K562 (cell line): ENCODE results near the gene ZNF48. TPM values are rescaled to one million over a fixed set of nuclear protein-coding genes. Genes with fewer than 3 reads are reported as not detected.

Experiments
- BRF2 ChIP-seq: IDR thresholded peaks from 3 replicates; pipeline ENCODE4 v1.6.1; 2011; ENCODE audit warnings: borderline replicate concordance, mild to moderate bottlenecking; ENCODE audit not compliant: insufficient read length, insufficient read depth
- CAMTA2 ChIP-seq: fragments of 250-450 bp; sonication (Bioruptor Pico); conservative IDR thresholded peaks from 2 replicates; pipeline ENCODE4 v1.5.1; 2022
- CBFB ChIP-seq: sonication (generic); formaldehyde crosslinking; IDR thresholded peaks from 2 replicates; pipeline ENCODE4 v1.4.0; 2020; ENCODE audit warnings: mild to moderate bottlenecking, missing genetic modification reagents
- DNMT1 ChIP-seq: fragments of 450-650 bp; IDR thresholded peaks from 2 replicates; pipeline ENCODE4 v1.6.1; 2016; ENCODE audit warnings: antibody characterized with exemption, mild to moderate bottlenecking
- ELK1 ChIP-seq: sonication (generic); formaldehyde crosslinking; IDR thresholded peaks from 2 replicates; pipeline ENCODE4 v1.8.1; 2022; ENCODE audit warnings: missing genetic modification reagents
- KLF1 ChIP-seq: fragments of 450-650 bp; IDR thresholded peaks from 2 replicates; pipeline ENCODE4 v1.6.1; 2016; ENCODE audit warnings: missing genetic modification characterization, missing compliant biosample characterization
- LCOR ChIP-seq: sonication (generic); formaldehyde crosslinking; IDR thresholded peaks from 2 replicates; pipeline ENCODE4 v1.8.0; 2022; ENCODE audit warnings: mild to moderate bottlenecking, missing genetic modification reagents
- MAFK ChIP-seq: IDR thresholded peaks from 2 replicates; pipeline ENCODE4 v1.6.1; 2011; ENCODE audit warnings: low read length, improper control_type of control experiment
- MEF2A ChIP-seq: IDR thresholded peaks from 2 replicates; pipeline ENCODE4 v1.6.1; 2011; ENCODE audit warnings: low read depth, mild to moderate bottlenecking, low read length, moderate library complexity; ENCODE audit not compliant: control insufficient read depth
- NFIX ChIP-seq: fragments of 250-450 bp; sonication (Bioruptor Pico); IDR thresholded peaks from 2 replicates; pipeline ENCODE4 v1.4.0; 2020; ENCODE audit warnings: low read depth, mild to moderate bottlenecking, moderate library complexity
- POLR2AphosphoS5 ChIP-seq: IDR thresholded peaks from 2 replicates; pipeline ENCODE4 v1.6.1; 2011; ENCODE audit warnings: mild to moderate bottlenecking, low read depth, low read length, moderate library complexity; ENCODE audit not compliant: control insufficient read depth, insufficient read depth
- PPARD ChIP-seq: fragments of 250-450 bp; sonication (Bioruptor Pico); IDR thresholded peaks from 2 replicates; pipeline ENCODE4 v1.8.0; 2022; ENCODE audit warnings: inconsistent platforms, mild to moderate bottlenecking, moderate library complexity
- RAD51 ChIP-seq: fragments of 450-650 bp; IDR thresholded peaks from 2 replicates; pipeline ENCODE4 v1.7.1; 2016; ENCODE audit warnings: low read depth, mild to moderate bottlenecking, borderline replicate concordance
- SMAD4 ChIP-seq: fragments of 250-450 bp; sonication (Bioruptor Pico); conservative IDR thresholded peaks from 2 replicates; pipeline ENCODE4 v1.8.0; 2021; ENCODE audit warnings: inconsistent platforms, mild to moderate bottlenecking, moderate library complexity
- TBP ChIP-seq: optimal IDR thresholded peaks from 2 replicates; pipeline ENCODE3; 2011; ENCODE audit warnings: low read depth, low read length, improper control_type of control experiment
- TSC22D4 ChIP-seq: fragments of 450-650 bp; IDR thresholded peaks from 2 replicates; pipeline ENCODE4 v1.6.1; 2016; ENCODE audit warnings: missing genetic modification characterization, missing biosample characterization, control low read depth
- U2AF1 ChIP-seq: fragments of 200-400 bp; formaldehyde crosslinking; optimal IDR thresholded peaks from 2 replicates; pipeline ENCODE3; 2017; ENCODE audit warnings: mild to moderate bottlenecking, low read depth, low read length, moderate library complexity
- ZBTB1 ChIP-seq: sonication (generic); formaldehyde crosslinking; IDR thresholded peaks from 2 replicates; pipeline ENCODE4 v1.8.1; 2023; ENCODE audit warnings: missing genetic modification reagents, low read depth, mild to moderate bottlenecking, borderline replicate concordance
- ZNF12 ChIP-seq: sonication (generic); formaldehyde crosslinking; IDR thresholded peaks from 2 replicates; pipeline ENCODE4 v1.4.0; 2020; ENCODE audit warnings: mild to moderate bottlenecking, missing genetic modification reagents
- ZNF140 ChIP-seq: fragments of 250-450 bp; sonication (Bioruptor Pico); IDR thresholded peaks from 2 replicates; pipeline ENCODE4 v1.8.0; 2021; ENCODE audit warnings: moderate library complexity, mild to moderate bottlenecking, inconsistent platforms
- ZNF146 ChIP-seq: IDR thresholded peaks from one replicate; pipeline ENCODE4 v1.6.1; 2018; ENCODE audit warnings: missing compliant biosample characterization; ENCODE audit not compliant: unreplicated experiment
- ZNF395 ChIP-seq: fragments of 200-800 bp; sonication (Bioruptor generic); IDR thresholded peaks from 2 replicates; pipeline ENCODE4 v1.6.1; 2017; ENCODE audit warnings: missing genetic modification characterization, missing compliant biosample characterization
- ZNF431 ChIP-seq: sonication (generic); formaldehyde crosslinking; IDR thresholded peaks from 2 replicates; pipeline ENCODE4 v1.8.0; 2022; ENCODE audit warnings: mild to moderate bottlenecking, missing genetic modification reagents
- ZNF76 ChIP-seq: fragments of 250-450 bp; sonication (Bioruptor Pico); IDR thresholded peaks from 2 replicates; pipeline ENCODE4 v1.4.0; 2020; ENCODE audit warnings: mild to moderate bottlenecking, moderate library complexity, borderline replicate concordance
- polyA plus RNA-seq, 8 experiments: library from polyadenylated mRNA; depleted of rRNA in 4 of 8; stranded (reverse) in 5 of 8; unstranded in 3 of 8; fragments of >200 nt; fragmentation: Nextera tagmentation in 2 of 8; fragmentation: Illumina TruSeq in 1 of 8; extraction: Ambion mirVana in 2 of 8; extraction: Trizol in 1 of 8; gene quantifications; 2 replicates each; pipeline versions ENCODE4 v1.2.1 to v1.2.3, GENCODE V29; 2011 to 2014; ENCODE audit warnings: inconsistent platforms in 1 of 8, missing spikeins in 1 of 8
- total RNA-seq, 7 experiments: library from RNA; depleted of rRNA in 6 of 7; stranded (reverse); fragments of >200 nt in 6 of 7; fragmentation: Illumina TruSeq in 2 of 7; extraction: Trizol in 2 of 7; gene quantifications; 2 replicates each; pipeline versions ENCODE4 v1.2.1 to v1.2.3, GENCODE V29; 2011 to 2021; ENCODE audit warnings: low replicate concordance in 1 of 7
- TF ChIP-seq, protein P1 (sequence below): fragments of 250-450 bp; sonication (Bioruptor Pico); IDR thresholded peaks from 2 replicates; pipeline ENCODE4 v1.9.0; 2021; ENCODE audit warnings: mild to moderate bottlenecking

Gene ZNF48
- total and polyA plus RNA-seq, 9 of the 15 experiments (the other 6 are each of a cell fraction or from before 2014, with no cell fraction given) = 0.38 to 11.6 (median 4.7) TPM

GRCh38 chr16:30381291-30382041 is 13.8 kb upstream of the ZNF48 start (continued):
- no peak for TF ChIP-seq ELK1 (CRISPR knock-in tag)
- TF ChIP-seq ZNF395 (CRISPR knock-in tag) = peak; percentile 76; the same call in 1 of the 2 replicates
- no peak for TF ChIP-seq ZNF431 (CRISPR knock-in tag)
- TF ChIP-seq ZNF76 (CRISPR knock-in tag) = no peak
- no peak for TF ChIP-seq ZNF12
- no peak for TF ChIP-seq TSC22D4
- TF ChIP-seq ZNF146 (CRISPR knock-in tag) = no peak
- no peak for TF ChIP-seq ZBTB1 (CRISPR knock-in tag)
- no peak for TF ChIP-seq CAMTA2 (CRISPR knock-in tag)
- TF ChIP-seq CBFB (CRISPR knock-in tag) = no peak
- TF ChIP-seq, protein P1, sequence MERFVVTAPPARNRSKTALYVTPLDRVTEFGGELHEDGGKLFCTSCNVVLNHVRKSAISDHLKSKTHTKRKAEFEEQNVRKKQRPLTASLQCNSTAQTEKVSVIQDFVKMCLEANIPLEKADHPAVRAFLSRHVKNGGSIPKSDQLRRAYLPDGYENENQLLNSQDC (CRISPR knock-in tag) = no peak
- peak; percentile 74 for TF ChIP-seq TBP
- no peak; the same call in 1 of the 2 replicates for TF ChIP-seq LCOR
- TF ChIP-seq POLR2AphosphoS5 = peak; percentile 55
- no peak for TF ChIP-seq BRF2
- no peak for TF ChIP-seq KLF1 (tag)
- TF ChIP-seq U2AF1 = no peak
- TF ChIP-seq MAFK = no peak
- no peak for TF ChIP-seq RAD51
- TF ChIP-seq PPARD = no peak
- TF ChIP-seq NFIX (CRISPR knock-in tag) = no peak
- TF ChIP-seq MEF2A = peak; percentile 53; the same call in 1 of the 2 replicates
- TF ChIP-seq DNMT1 = no peak
- TF ChIP-seq ZNF140 (CRISPR knock-in tag) = no peak
- peak; percentile 74; the same call in 1 of the 2 replicates for TF ChIP-seq SMAD4 (CRISPR knock-in tag)
